Measurements from ENCODE around the gene DDX54. TPM values are rescaled to one million over a fixed set of nuclear protein-coding genes. Genes with fewer than 3 reads are reported as not detected.

Gene DDX54
- total RNA-seq, 1 donor, result 31.2 TPM

- no peak for TF ChIP-seq CTCF (IDR thresholded peaks at IDR 0.05; ENCODE audit: insufficient read depth, low read length)
- H3K4me3 ChIP-seq (ENCODE audit: low read depth, low read length), result peak overlapping the region; percentile 22
- peak; percentile 11 for DNase-seq (ENCODE audit: low read depth)
Measured at GRCh38 chr12:113154351-113154973, 30.8 kb downstream of the DDX54 start.

- TF ChIP-seq CTCF (IDR thresholded peaks at IDR 0.05; ENCODE audit: insufficient read depth, low read length), result peak; percentile 60
- peak overlapping the region; percentile 42 for H3K4me3 ChIP-seq (ENCODE audit: low read depth, low read length)
- peak; percentile 64 for DNase-seq (ENCODE audit: low read depth)
Measured at GRCh38 chr12:113152835-113153814, 32.2 kb downstream of the DDX54 start.

- no peak for TF ChIP-seq CTCF (IDR thresholded peaks at IDR 0.05; ENCODE audit: insufficient read depth, low read length)
- DNase-seq (ENCODE audit: low read depth), result no peak
- no peak overlapping the region for H3K4me3 ChIP-seq (ENCODE audit: low read depth, low read length)
Measured at GRCh38 chr12:113152196-113152834, 33.0 kb downstream of the DDX54 start.

GRCh38 chr12:113151655-113152054, 33.6 kb downstream of the DDX54 start:
- DNase-seq (ENCODE audit: low read depth), result no peak
- H3K4me3 ChIP-seq (ENCODE audit: low read depth, low read length), result no peak overlapping the region
- TF ChIP-seq CTCF (IDR thresholded peaks at IDR 0.05; ENCODE audit: insufficient read depth, low read length), result no peak

DNA sequence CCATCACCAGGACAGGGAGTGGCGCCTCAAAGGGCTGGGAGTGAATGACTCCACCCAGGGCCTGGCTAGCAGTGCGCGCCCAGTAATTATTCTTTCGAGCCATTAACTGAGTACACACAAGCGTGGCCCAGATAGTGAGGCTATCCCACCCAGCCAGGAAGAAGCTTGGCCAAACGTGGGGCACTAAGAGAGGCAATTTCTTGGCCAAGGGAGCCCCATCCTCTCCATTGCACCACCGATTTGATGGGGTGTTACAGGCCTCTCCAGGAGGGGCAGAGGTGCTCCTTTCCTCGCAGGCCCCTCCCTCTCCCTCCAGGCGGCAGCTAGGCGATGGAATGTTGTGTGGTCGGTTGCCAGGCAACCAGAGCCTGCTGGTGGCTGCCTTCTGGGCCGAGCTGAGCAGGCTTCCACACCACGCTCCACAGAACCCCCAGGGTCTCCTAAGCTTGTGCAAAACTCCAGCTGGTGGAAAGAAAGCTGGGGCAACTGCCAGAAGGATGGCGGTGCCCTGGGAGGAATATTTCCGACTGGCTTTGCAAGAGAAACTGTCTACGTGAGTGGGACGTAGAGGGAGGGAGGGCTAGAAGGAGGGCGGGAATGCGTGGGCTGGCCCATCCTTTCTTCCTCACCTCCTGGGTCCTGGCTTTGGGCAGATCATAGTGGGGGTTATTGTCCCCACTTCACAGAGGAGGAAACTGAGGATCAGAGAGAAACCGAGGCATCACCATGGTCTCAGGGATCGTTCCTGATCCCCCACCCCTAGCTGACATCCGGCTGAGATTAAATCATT, 35.7 kb downstream of the DDX54 start, which contains the start of gene CFAP73:
Gene CFAP73, plus strand, starts transcription at position 364 of the 790 bp plus-strand sequence. Its CDS starts 134 bp downstream, at position 498.
- H3K4me3 ChIP-seq (ENCODE audit: low read depth, low read length), result no peak within 1 kb of the TSS
- TF ChIP-seq CTCF (IDR thresholded peaks at IDR 0.05; ENCODE audit: insufficient read depth, low read length), result no peak
- peak; percentile 73 for DNase-seq (ENCODE audit: low read depth)

DNA sequence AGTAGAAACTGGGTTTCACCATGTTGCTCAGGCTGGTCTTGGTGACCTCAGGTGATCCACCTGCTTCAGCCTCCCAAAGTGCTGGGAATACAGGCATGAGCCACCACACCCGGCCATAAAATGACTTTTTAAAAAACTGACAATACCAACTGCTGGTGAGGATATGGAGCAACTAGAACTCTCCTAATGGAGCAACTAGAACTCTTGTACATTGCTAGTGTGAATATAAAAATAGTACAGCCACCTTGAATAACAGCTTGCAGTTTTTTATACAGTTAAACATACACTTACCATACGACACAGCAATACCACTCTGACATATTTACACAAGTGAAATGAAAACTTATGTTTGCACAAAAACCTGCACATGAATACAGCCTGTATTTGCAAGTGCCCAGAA, 38.3 kb downstream of the DDX54 start:
- DNase-seq (ENCODE audit: low read depth), result no peak
- no peak for TF ChIP-seq CTCF (IDR thresholded peaks at IDR 0.05; ENCODE audit: insufficient read depth, low read length)
- H3K4me3 ChIP-seq (ENCODE audit: low read depth, low read length), result no peak overlapping the region

All from fibroblast of the aortic adventitia (primary cell).